ENCODE data around the gene TEN1. TPM values are rescaled to one million over a fixed set of nuclear protein-coding genes. Genes with fewer than 3 reads are reported as not detected.
A peak's percentile ranks its signal among the peaks of the same experiment; 100 is the strongest.

The TEN1 gene
- total RNA-seq, 2 experiments from 2014 or later = 9.8 to 13.6 TPM

- Mint-ChIP-seq H3K27me3 (no peaks in the 10 kb centered on the region), H3K9me3 (ENCODE audit: low read depth) (no peaks in the 10 kb centered on the region), H3K4me3 (peak overlapping the region; percentile 34), H3K27ac (peak overlapping the region; percentile 87), H3K4me1 (peaks cover 14% of the 10 kb centered on the region), H3K36me3 (ENCODE audit: low read depth) (no peaks in the 10 kb centered on the region)
- peak; percentile 63 for DNase-seq
- POLR2A ChIA-PET = interaction anchor here (0.5 to 0.6 kb wide), 2 partner anchors 16 to 121 kb away, joined by 3 to 7 read pairs; no protein-coding TSS in a partner anchor
- ATAC-seq = peak; percentile 71
- intact Hi-C loops (cut with DNase I, micrococcal nuclease) = no loop called here
- CTCF ChIA-PET = interaction anchor here (0.7 to 11.1 kb wide), 13 partner anchors 9 to 481 kb away, joined by 3 to 139 read pairs (median 4); partner anchors contain the start of genes ACOX1, TEN1 and TSEN54
These were observed 17.9 kb downstream of the TEN1 start for GRCh38 chr17:75996665-75997590.

- CTCF ChIA-PET = interaction anchor here (1.1 to 11.1 kb wide), 7 partner anchors 14 to 399 kb away, joined by 3 to 139 read pairs (median 4); no protein-coding TSS in a partner anchor
These were observed 19.3 kb downstream of the TEN1 start for GRCh38 chr17:75998327-75998795.

GRCh38 chr17:76000016-76000754 lies 21.1 kb downstream of the TEN1 start:
- Mint-ChIP-seq H3K4me3 (no peak overlapping the region), H3K27ac (no peak overlapping the region), H3K36me3 (ENCODE audit: low read depth) (no peaks in the 10 kb centered on the region), H3K27me3 (no peaks in the 10 kb centered on the region), H3K9me3 (ENCODE audit: low read depth) (no peaks in the 10 kb centered on the region), H3K4me1 (peaks cover 14% of the 10 kb centered on the region)
- POLR2A ChIA-PET = no interaction called here
- intact Hi-C loops (cut with DNase I, micrococcal nuclease) = loop anchor here in 1 of 2 experiments (5.0 kb wide), 1 partner anchor 93 kb away; no protein-coding TSS in a partner anchor
- peak; percentile 85 for DNase-seq
- CTCF ChIA-PET = interaction anchor here (0.5 to 11.1 kb wide), 20 partner anchors 9 to 398 kb away, joined by 3 to 139 read pairs (median 4); partner anchors contain the start of genes TRIM65 and WBP2
- peak; percentile 83 for ATAC-seq

More at GRCh38 chr17:75998327-75998795, 19.3 kb downstream of the TEN1 start:
- H3K27ac Mint-ChIP-seq = no peak overlapping the region
- DNase-seq (no peak), ATAC-seq (no peak)
- peaks cover 14% of the 10 kb centered on the region for H3K4me1 Mint-ChIP-seq
- H3K4me3 Mint-ChIP-seq = no peak overlapping the region
- no peaks in the 10 kb centered on the region for H3K36me3 Mint-ChIP-seq (ENCODE audit: low read depth)
- H3K27me3 Mint-ChIP-seq = no peaks in the 10 kb centered on the region
- intact Hi-C loops (cut with DNase I, micrococcal nuclease) = no loop called here
- POLR2A ChIA-PET = no interaction called here
- no peaks in the 10 kb centered on the region for H3K9me3 Mint-ChIP-seq (ENCODE audit: low read depth)

GRCh38 chr17:76000755-76001521 lies 21.9 kb downstream of the TEN1 start, which contains the start of gene CDK3:
Gene CDK3, plus strand, starts transcription at chr17:76000855. Its CDS starts 571 bp downstream, at chr17:76001426.
- intact Hi-C loops (cut with DNase I, micrococcal nuclease) = loop anchor here in 1 of 2 experiments (5.0 kb wide), 1 partner anchor 94 kb away; no protein-coding TSS in a partner anchor
- DNase-seq = no peak
- CTCF ChIA-PET = interaction anchor here (0.5 to 11.1 kb wide), 11 partner anchors 12 to 398 kb away, joined by 3 to 139 read pairs (median 4); no protein-coding TSS in a partner anchor
- Mint-ChIP-seq H3K36me3 (ENCODE audit: low read depth) (no peaks in the 10 kb centered on the region), H3K27ac (no peak within 1 kb of the TSS), H3K4me3 (no peak within 1 kb of the TSS), H3K27me3 (no peaks in the 10 kb centered on the region), H3K4me1 (peaks cover 14% of the 10 kb centered on the region), H3K9me3 (ENCODE audit: low read depth) (no peaks in the 10 kb centered on the region)
- ATAC-seq = no peak
- POLR2A ChIA-PET = no interaction called here

GRCh38 chr17:76002100-76002499 lies 23.1 kb downstream of the TEN1 start:
- CTCF ChIA-PET = interaction anchor here (0.7 to 11.1 kb wide), 4 partner anchors 11 to 96 kb away, joined by 3 to 139 read pairs (median 20); partner anchors contain the start of gene MRPL38
- intact Hi-C loops (cut with DNase I, micrococcal nuclease) = loop anchor here in 1 of 2 experiments (5.0 kb wide), 1 partner anchor 95 kb away; no protein-coding TSS in a partner anchor
- POLR2A ChIA-PET = interaction anchor here (0.6 to 1.1 kb wide), 4 partner anchors 21 to 135 kb away, joined by 3 to 6 read pairs (median 3); no protein-coding TSS in a partner anchor

GRCh38 chr17:76003915-76004314 lies 24.9 kb downstream of the TEN1 start:
- DNase-seq (no peak), ATAC-seq (no peak)
- ChIA-PET POLR2A (interaction anchor here (0.6 kb wide), 1 partner anchor 71 kb away, joined by 4 read pairs; no protein-coding TSS in a partner anchor), CTCF (interaction anchor here (0.6 to 11.1 kb wide), 12 partner anchors 9 to 419 kb away, joined by 3 to 139 read pairs (median 4); partner anchors contain the start of gene MRPL38)
- Mint-ChIP-seq H3K4me1 (no peaks in the 10 kb centered on the region), H3K36me3 (ENCODE audit: low read depth) (no peaks in the 10 kb centered on the region), H3K27ac (no peak overlapping the region), H3K27me3 (no peaks in the 10 kb centered on the region), H3K4me3 (no peak overlapping the region), H3K9me3 (ENCODE audit: low read depth) (no peaks in the 10 kb centered on the region)
- intact Hi-C loops (cut with DNase I, micrococcal nuclease) = loop anchor here in 1 of 2 experiments (5.0 kb wide), 1 partner anchor 97 kb away; no protein-coding TSS in a partner anchor

More at GRCh38 chr17:76002100-76002499, 23.1 kb downstream of the TEN1 start:
- H3K9me3 Mint-ChIP-seq (ENCODE audit: low read depth) = no peaks in the 10 kb centered on the region
- DNase-seq = no peak
- no peaks in the 10 kb centered on the region for H3K27me3 Mint-ChIP-seq
- no peak for ATAC-seq
- peaks cover 7% of the 10 kb centered on the region for H3K4me1 Mint-ChIP-seq
- H3K4me3 Mint-ChIP-seq = no peak overlapping the region
- no peaks in the 10 kb centered on the region for H3K36me3 Mint-ChIP-seq (ENCODE audit: low read depth)
- no peak overlapping the region for H3K27ac Mint-ChIP-seq

- CTCF ChIA-PET = interaction anchor here (0.5 to 11.1 kb wide), 28 partner anchors 8 to 547 kb away, joined by 3 to 139 read pairs (median 4); partner anchors contain the start of genes MRPL38, TRIM47 and TRIM65
- H3K4me3 Mint-ChIP-seq = no peak overlapping the region
- intact Hi-C loops (cut with DNase I, micrococcal nuclease) = loop anchor here (1.0 to 5.0 kb wide), 4 partner anchors 26 to 243 kb away; partner anchors contain the start of genes ACOX1 (in 1 of the 2) and TEN1 (in 1 of the 2)
- DNase-seq (no peak), ATAC-seq (no peak)
- no peaks in the 10 kb centered on the region for H3K36me3 Mint-ChIP-seq (ENCODE audit: low read depth)
- no peak overlapping the region for H3K27ac Mint-ChIP-seq
- POLR2A ChIA-PET = no interaction called here
- H3K27me3 Mint-ChIP-seq = no peaks in the 10 kb centered on the region
- no peaks in the 10 kb centered on the region for H3K9me3 Mint-ChIP-seq (ENCODE audit: low read depth)
- H3K4me1 Mint-ChIP-seq = no peaks in the 10 kb centered on the region
These were observed 25.8 kb downstream of the TEN1 start for GRCh38 chr17:76004750-76005262.

- Mint-ChIP-seq H3K36me3 (ENCODE audit: low read depth) (no peaks in the 10 kb centered on the region), H3K27me3 (no peaks in the 10 kb centered on the region), H3K9me3 (ENCODE audit: low read depth) (no peaks in the 10 kb centered on the region), H3K27ac (no peak overlapping the region), H3K4me3 (no peak overlapping the region), H3K4me1 (no peaks in the 10 kb centered on the region)
- DNase-seq (peak; percentile 92), ATAC-seq (peak; percentile 77)
- ChIA-PET CTCF (interaction anchor here (0.5 to 11.1 kb wide), 29 partner anchors 7 to 547 kb away, joined by 3 to 139 read pairs (median 4); partner anchors contain the start of genes MRPL38, TRIM47 and TRIM65), POLR2A (interaction anchor here (0.7 kb wide), 1 partner anchor 77 kb away, joined by 3 read pairs; no protein-coding TSS in a partner anchor)
- intact Hi-C loops (cut with DNase I, micrococcal nuclease) = loop anchor here in 1 of 2 experiments (1.0 to 5.0 kb wide), 3 partner anchors 26 to 243 kb away; partner anchors contain the start of genes ACOX1 and TEN1
These were observed 26.5 kb downstream of the TEN1 start for GRCh38 chr17:76005263-76006149.
